ENCODE measurements around the gene RUNX1. TPM values are rescaled to one million over a fixed set of nuclear protein-coding genes. Genes with fewer than 3 reads are reported as not detected.

RUNX1 gene
- total and polyA plus RNA-seq, 7 donors: 8.7 to 230 (median 30.1) TPM

DNA sequence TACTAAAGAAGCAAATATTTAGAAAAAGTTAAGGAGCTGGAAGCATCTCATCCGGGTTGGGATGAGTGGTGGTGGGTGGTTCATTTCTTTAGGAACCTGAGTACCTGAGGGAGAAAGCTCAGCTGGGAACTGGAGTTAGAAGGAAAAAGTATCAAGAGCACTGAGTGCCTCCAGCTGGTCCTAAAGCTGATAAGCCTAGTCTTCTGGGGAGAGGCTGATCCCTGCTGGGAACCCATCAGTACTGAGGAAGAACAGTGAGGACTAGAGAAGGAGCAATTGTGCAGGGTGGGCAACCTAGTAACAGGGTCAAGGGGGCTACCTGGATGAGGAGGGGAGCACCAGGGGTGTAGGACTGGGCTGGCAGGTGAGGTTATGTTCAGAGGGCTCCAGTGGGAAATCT is 89.5 kb downstream of the RUNX1 start:
- Histone ChIP-seq H3K4me1 (no peaks in the 10 kb centered on the region), H3K27me3 (ENCODE audit: insufficient read depth in 3 of 3, low read length in 2 of 3) (no peaks in the 10 kb centered on the region), H3K9me3 (no peaks in the 10 kb centered on the region), H3K27ac (no peak overlapping the region), H3K36me3 (ENCODE audit: insufficient read depth in 1 of 2, low read depth in 1 of 2) (peaks cover 0 to 10% of the 10 kb centered on the region in 2 donors), H3K4me3 (no peak overlapping the region)
- ATAC-seq (no peak), DNase-seq (no peak)
- intact Hi-C loops (cut with DNase I): no loop called here
- 82 to 96% (median 95%) methylated on average over 1 of the region's 1 CpG for WGBS, 3 donors
- TF ChIP-seq, protein P1, sequence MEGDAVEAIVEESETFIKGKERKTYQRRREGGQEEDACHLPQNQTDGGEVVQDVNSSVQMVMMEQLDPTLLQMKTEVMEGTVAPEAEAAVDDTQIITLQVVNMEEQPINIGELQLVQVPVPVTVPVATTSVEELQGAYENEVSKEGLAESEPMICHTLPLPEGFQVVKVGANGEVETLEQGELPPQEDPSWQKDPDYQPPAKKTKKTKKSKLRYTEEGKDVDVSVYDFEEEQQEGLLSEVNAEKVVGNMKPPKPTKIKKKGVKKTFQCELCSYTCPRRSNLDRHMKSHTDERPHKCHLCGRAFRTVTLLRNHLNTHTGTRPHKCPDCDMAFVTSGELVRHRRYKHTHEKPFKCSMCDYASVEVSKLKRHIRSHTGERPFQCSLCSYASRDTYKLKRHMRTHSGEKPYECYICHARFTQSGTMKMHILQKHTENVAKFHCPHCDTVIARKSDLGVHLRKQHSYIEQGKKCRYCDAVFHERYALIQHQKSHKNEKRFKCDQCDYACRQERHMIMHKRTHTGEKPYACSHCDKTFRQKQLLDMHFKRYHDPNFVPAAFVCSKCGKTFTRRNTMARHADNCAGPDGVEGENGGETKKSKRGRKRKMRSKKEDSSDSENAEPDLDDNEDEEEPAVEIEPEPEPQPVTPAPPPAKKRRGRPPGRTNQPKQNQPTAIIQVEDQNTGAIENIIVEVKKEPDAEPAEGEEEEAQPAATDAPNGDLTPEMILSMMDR (IDR thresholded peaks at IDR 0.05): no peak

DNA sequence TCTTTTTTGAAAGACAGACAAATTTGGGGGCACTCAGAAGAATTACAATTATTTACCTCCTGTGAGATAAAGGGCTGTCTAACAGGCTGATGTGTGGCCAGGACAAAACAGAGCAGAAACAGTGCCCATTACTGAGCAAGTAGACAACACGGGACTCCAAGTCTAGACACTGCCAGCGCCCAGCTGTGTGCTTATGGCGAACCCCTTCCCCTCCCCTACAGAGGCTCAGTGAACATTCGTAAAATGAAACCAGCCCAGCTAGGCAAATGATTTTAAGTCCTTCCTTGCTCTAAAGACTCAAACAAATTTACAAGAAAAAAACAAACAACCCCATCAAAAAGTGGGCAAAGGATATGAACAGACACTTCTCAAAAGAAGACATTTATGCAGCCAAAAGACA is 91.1 kb downstream of the RUNX1 start:
- DNase-seq: no peak
- 67 to 74% (median 68%) methylated on average over 4 of the region's 4 CpGs for WGBS, 3 donors
- intact Hi-C loops (cut with DNase I): no loop called here
- Histone ChIP-seq H3K36me3 (ENCODE audit: insufficient read depth in 1 of 2, low read depth in 1 of 2) (peaks cover 0 to 1% of the 10 kb centered on the region in 2 donors), H3K4me3 (no peak overlapping the region), H3K9me3 (no peaks in the 10 kb centered on the region), H3K27me3 (ENCODE audit: insufficient read depth in 3 of 3, low read length in 2 of 3) (no peaks in the 10 kb centered on the region), H3K4me1 (no peaks in the 10 kb centered on the region), H3K27ac (no peak overlapping the region)
- TF ChIP-seq, protein P1 (IDR thresholded peaks at IDR 0.05): no peak
- ATAC-seq: no peak

DNA sequence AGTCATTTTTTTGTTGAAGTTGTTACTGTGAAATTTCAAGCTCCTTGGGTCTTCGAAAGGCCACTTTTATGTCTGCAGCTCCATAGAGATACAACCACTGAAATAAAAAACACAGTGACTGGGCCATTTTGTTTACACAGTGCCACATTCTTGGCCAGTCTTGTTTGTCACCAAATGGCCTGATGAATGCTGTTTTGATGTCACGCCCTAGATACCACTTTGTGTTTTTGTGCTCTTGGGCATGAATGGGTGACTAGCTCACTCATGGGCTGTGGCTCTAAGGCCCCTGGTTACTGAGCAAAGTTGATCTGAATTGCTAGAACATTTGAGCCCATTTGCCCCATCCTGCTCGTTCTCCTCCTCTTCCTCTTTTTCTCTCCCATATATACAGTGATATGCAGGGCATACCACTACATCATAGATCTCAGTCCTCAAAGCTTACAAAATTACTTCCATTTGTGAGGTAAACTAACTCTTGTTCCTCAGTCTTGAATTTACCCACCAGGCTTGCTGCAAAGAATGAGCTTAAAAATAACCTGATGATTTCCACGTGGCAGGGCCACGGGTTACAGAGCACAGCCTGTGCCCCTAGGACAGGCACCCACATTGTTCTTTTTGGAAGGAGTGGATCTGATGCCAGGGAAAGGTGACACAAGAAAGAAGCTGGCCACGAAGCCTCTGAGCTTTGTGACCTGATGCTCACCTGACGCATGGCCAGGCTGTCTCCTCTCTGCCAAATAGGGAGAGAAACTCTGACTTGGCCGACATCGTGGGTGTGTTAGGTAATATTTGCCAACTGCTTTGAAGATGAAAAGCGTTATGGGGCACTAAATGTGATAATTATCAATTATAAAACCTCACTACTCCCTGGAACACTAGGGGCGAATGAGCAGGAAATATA is 92.4 kb downstream of the RUNX1 start:
- Histone ChIP-seq H3K4me3 (no peak overlapping the region), H3K27ac (no peak overlapping the region), H3K9me3 (no peaks in the 10 kb centered on the region), H3K27me3 (ENCODE audit: insufficient read depth in 3 of 3, low read length in 2 of 3) (no peaks in the 10 kb centered on the region), H3K4me1 (no peaks in the 10 kb centered on the region), H3K36me3 (ENCODE audit: insufficient read depth in 1 of 2, low read depth in 1 of 2) (no peaks in the 10 kb centered on the region)
- intact Hi-C loops (cut with DNase I): no loop called here
- ATAC-seq (peak in 3 of 4 donors; percentile 9 to 57 (median 48)), DNase-seq (no peak)
- 73 to 81% (median 79%) methylated on average over 11 of the region's 11 CpGs for WGBS, 3 donors
- TF ChIP-seq, protein P1 (IDR thresholded peaks at IDR 0.05): no peak

DNA sequence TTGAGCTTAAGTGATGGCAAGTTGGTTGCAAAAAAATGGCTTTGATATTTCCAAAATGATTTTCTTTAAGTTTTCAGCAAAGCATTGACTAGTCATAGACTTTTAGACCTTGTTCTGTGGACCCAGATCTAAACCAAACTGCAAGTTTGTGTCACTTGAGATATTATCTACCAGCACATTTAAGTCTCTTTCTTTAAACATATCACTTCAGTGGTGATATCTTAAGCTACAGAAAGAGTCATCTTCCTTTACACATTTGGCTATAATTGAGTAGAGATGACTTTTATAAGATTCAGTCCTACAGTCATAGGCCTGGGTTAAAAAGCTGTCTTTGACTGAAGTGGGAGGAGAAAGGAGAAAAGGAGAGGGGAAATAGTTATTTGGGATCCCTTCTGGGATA is 95.2 kb downstream of the RUNX1 start:
- DNase-seq (no peak), ATAC-seq (no peak)
- Histone ChIP-seq H3K4me1 (no peaks in the 10 kb centered on the region), H3K27ac (no peak overlapping the region), H3K36me3 (ENCODE audit: insufficient read depth in 1 of 2, low read depth in 1 of 2) (no peaks in the 10 kb centered on the region), H3K4me3 (no peak overlapping the region), H3K27me3 (ENCODE audit: insufficient read depth in 3 of 3, low read length in 2 of 3) (no peaks in the 10 kb centered on the region), H3K9me3 (no peaks in the 10 kb centered on the region)
- intact Hi-C loops (cut with DNase I): no loop called here
- TF ChIP-seq, protein P1 (IDR thresholded peaks at IDR 0.05): no peak

All from psoas muscle (tissue), 8 donors.